Measurements from ENCODE around the gene SMCO2.
A peak's percentile ranks its signal among the peaks of the same experiment; 100 is the strongest.

SMCO2 gene

GRCh38 chr12:27436029-27436428, 10.5 kb upstream of the SMCO2 start:
- Histone ChIP-seq H3K4me1 (peaks cover 27% of the 10 kb centered on the region), H3K36me3 (replicated peaks) (no peaks in the 10 kb centered on the region)
- in situ Hi-C loops (cut with MboI; ENCODE audit: low sequenced_read_pairs): no loop called here

GRCh38 chr12:27436768-27437167, 9.8 kb upstream of the SMCO2 start:
- no peak for DNase-seq (ENCODE audit: low spot score in 2 of 2)
- H3K4me1 ChIP-seq: peaks cover 27% of the 10 kb centered on the region
- no peaks in the 10 kb centered on the region for H3K36me3 ChIP-seq (replicated peaks)
- no peak overlapping the region for H3K4me3 ChIP-seq
- in situ Hi-C loops (cut with MboI; ENCODE audit: low sequenced_read_pairs): no loop called here
- H3K9me3 ChIP-seq: no peaks in the 10 kb centered on the region
- H3K27me3 ChIP-seq (ENCODE audit: low read depth): no peaks in the 10 kb centered on the region

More at GRCh38 chr12:27436029-27436428, 10.5 kb upstream of the SMCO2 start:
- Histone ChIP-seq H3K4me3 (no peak overlapping the region), H3K27me3 (ENCODE audit: low read depth) (no peaks in the 10 kb centered on the region), H3K9me3 (no peaks in the 10 kb centered on the region)
- DNase-seq (ENCODE audit: low spot score in 2 of 2): peak; percentile 73 to 91

- in situ Hi-C loops (cut with MboI; ENCODE audit: low sequenced_read_pairs): no loop called here
- Histone ChIP-seq H3K4me3 (no peak overlapping the region), H3K27me3 (ENCODE audit: low read depth) (no peaks in the 10 kb centered on the region), H3K9me3 (no peaks in the 10 kb centered on the region), H3K4me1 (peaks cover 27% of the 10 kb centered on the region), H3K36me3 (replicated peaks) (no peaks in the 10 kb centered on the region)
- DNase-seq (ENCODE audit: low spot score in 2 of 2): no peak
Observed at GRCh38 chr12:27437839-27438238, 8.7 kb upstream of the SMCO2 start.

GRCh38 chr12:27447761-27448160, 1.2 kb downstream of the SMCO2 start:
- Histone ChIP-seq H3K36me3 (replicated peaks) (no peaks in the 10 kb centered on the region), H3K27me3 (ENCODE audit: low read depth) (no peaks in the 10 kb centered on the region), H3K4me1 (peaks cover 16% of the 10 kb centered on the region), H3K4me3 (no peak overlapping the region), H3K9me3 (no peaks in the 10 kb centered on the region)
- DNase-seq (ENCODE audit: low spot score in 2 of 2): no peak
- in situ Hi-C loops (cut with MboI; ENCODE audit: low sequenced_read_pairs): no loop called here

- peaks cover 16% of the 10 kb centered on the region for H3K4me1 ChIP-seq
- no peaks in the 10 kb centered on the region for H3K9me3 ChIP-seq
- no peaks in the 10 kb centered on the region for H3K36me3 ChIP-seq (replicated peaks)
- in situ Hi-C loops (cut with MboI; ENCODE audit: low sequenced_read_pairs): no loop called here
- no peak for DNase-seq (ENCODE audit: low spot score in 2 of 2)
- H3K4me3 ChIP-seq: no peak overlapping the region
- H3K27me3 ChIP-seq (ENCODE audit: low read depth): no peaks in the 10 kb centered on the region
Observed at GRCh38 chr12:27449026-27449425, 2.5 kb downstream of the SMCO2 start.

- Histone ChIP-seq H3K9me3 (no peaks in the 10 kb centered on the region), H3K27me3 (ENCODE audit: low read depth) (no peaks in the 10 kb centered on the region), H3K36me3 (replicated peaks) (no peaks in the 10 kb centered on the region), H3K4me1 (peaks cover 16% of the 10 kb centered on the region), H3K4me3 (no peak overlapping the region)
- in situ Hi-C loops (cut with MboI; ENCODE audit: low sequenced_read_pairs): no loop called here
- DNase-seq (ENCODE audit: low spot score in 2 of 2): no peak
Observed at GRCh38 chr12:27449893-27450534, 3.5 kb downstream of the SMCO2 start.

GRCh38 chr12:27451036-27451825, 4.7 kb downstream of the SMCO2 start:
- Histone ChIP-seq H3K4me3 (no peak overlapping the region), H3K27me3 (ENCODE audit: low read depth) (no peaks in the 10 kb centered on the region), H3K9me3 (no peaks in the 10 kb centered on the region), H3K36me3 (replicated peaks) (no peaks in the 10 kb centered on the region), H3K4me1 (peaks cover 16% of the 10 kb centered on the region)
- in situ Hi-C loops (cut with MboI; ENCODE audit: low sequenced_read_pairs): no loop called here
- DNase-seq (ENCODE audit: low spot score in 2 of 2): no peak

- peaks cover 8% of the 10 kb centered on the region for H3K4me1 ChIP-seq
- H3K27me3 ChIP-seq (ENCODE audit: low read depth): no peaks in the 10 kb centered on the region
- no peak overlapping the region for H3K4me3 ChIP-seq
- no peak for DNase-seq (ENCODE audit: low spot score in 2 of 2)
- in situ Hi-C loops (cut with MboI; ENCODE audit: low sequenced_read_pairs): no loop called here
- H3K9me3 ChIP-seq: no peaks in the 10 kb centered on the region
- H3K36me3 ChIP-seq (replicated peaks): no peaks in the 10 kb centered on the region
Observed at GRCh38 chr12:27453421-27453820, 6.9 kb downstream of the SMCO2 start.

GRCh38 chr12:27455589-27455988, 9.1 kb downstream of the SMCO2 start:
- H3K36me3 ChIP-seq (replicated peaks): no peaks in the 10 kb centered on the region
- H3K4me3 ChIP-seq: no peak overlapping the region
- no peaks in the 10 kb centered on the region for H3K9me3 ChIP-seq
- in situ Hi-C loops (cut with MboI; ENCODE audit: low sequenced_read_pairs): no loop called here
- H3K27me3 ChIP-seq (ENCODE audit: low read depth): no peaks in the 10 kb centered on the region
- DNase-seq (ENCODE audit: low spot score in 2 of 2): no peak
- no peaks in the 10 kb centered on the region for H3K4me1 ChIP-seq

GRCh38 chr12:27456618-27457017, 10.1 kb downstream of the SMCO2 start:
- in situ Hi-C loops (cut with MboI; ENCODE audit: low sequenced_read_pairs): no loop called here
- Histone ChIP-seq H3K4me3 (no peak overlapping the region), H3K9me3 (no peaks in the 10 kb centered on the region), H3K36me3 (replicated peaks) (no peaks in the 10 kb centered on the region), H3K27me3 (ENCODE audit: low read depth) (no peaks in the 10 kb centered on the region), H3K4me1 (peaks cover 3% of the 10 kb centered on the region; the same call in 1 of the 2 replicates)
- DNase-seq (ENCODE audit: low spot score in 2 of 2): no peak

GRCh38 chr12:27460471-27460978, 14.0 kb downstream of the SMCO2 start:
- Histone ChIP-seq H3K9me3 (no peaks in the 10 kb centered on the region), H3K4me1 (peaks cover 17% of the 10 kb centered on the region), H3K4me3 (no peak overlapping the region), H3K27me3 (ENCODE audit: low read depth) (no peaks in the 10 kb centered on the region), H3K36me3 (replicated peaks) (no peaks in the 10 kb centered on the region)
- no peak for DNase-seq (ENCODE audit: low spot score in 2 of 2)
- in situ Hi-C loops (cut with MboI; ENCODE audit: low sequenced_read_pairs): no loop called here

- H3K4me3 ChIP-seq: no peak overlapping the region
- no peaks in the 10 kb centered on the region for H3K9me3 ChIP-seq
- H3K4me1 ChIP-seq: peaks cover 17% of the 10 kb centered on the region
- no peaks in the 10 kb centered on the region for H3K36me3 ChIP-seq (replicated peaks)
- in situ Hi-C loops (cut with MboI; ENCODE audit: low sequenced_read_pairs): no loop called here
- H3K27me3 ChIP-seq (ENCODE audit: low read depth): no peaks in the 10 kb centered on the region
- DNase-seq (ENCODE audit: low spot score in 2 of 2): peak in 1 of 2 experiments; percentile 68
Observed at GRCh38 chr12:27462151-27462694, 15.7 kb downstream of the SMCO2 start.

GRCh38 chr12:27462851-27463250, 16.3 kb downstream of the SMCO2 start:
- Histone ChIP-seq H3K4me3 (no peak overlapping the region), H3K4me1 (peaks cover 17% of the 10 kb centered on the region), H3K36me3 (replicated peaks) (no peaks in the 10 kb centered on the region), H3K27me3 (ENCODE audit: low read depth) (no peaks in the 10 kb centered on the region), H3K9me3 (no peaks in the 10 kb centered on the region)
- no peak for DNase-seq (ENCODE audit: low spot score in 2 of 2)
- in situ Hi-C loops (cut with MboI; ENCODE audit: low sequenced_read_pairs): no loop called here

Measured in HAP-1 (cell line).